ENCODE measurements around the gene GOLIM4.

GRCh38 chr3:168088106-168088720 lies 7.5 kb downstream of the GOLIM4 start:
- TF ChIP-seq CTCF (IDR thresholded peaks at IDR 0.05): peak in 5 of 12 donors; percentile 17 to 32 (median 24)
- no peak for TF ChIP-seq POLR2A (IDR thresholded peaks at IDR 0.05)
